Kidney epithelial cell (primary cell): ENCODE data around the gene GZMH. TPM values are rescaled to one million over a fixed set of nuclear protein-coding genes. Genes with fewer than 3 reads are reported as not detected.

ENCODE experiments used
- DNase-seq: peaks from one replicate; pipeline ENCODE4 v3.0.0-alpha.2; 2010; ENCODE audit warnings: low read depth
- H3K27me3 ChIP-seq: 2 replicates; pipeline ENCODE4 v1.6.0; 2011; ENCODE audit warnings: low read length; ENCODE audit not compliant: control insufficient read depth, insufficient read depth
- H3K36me3 ChIP-seq: 2 replicates; pipeline ENCODE4 v1.5.1; 2011; ENCODE audit warnings: low read length; ENCODE audit not compliant: control insufficient read depth, insufficient read depth
- H3K4me3 ChIP-seq: 2 replicates; pipeline ENCODE4 v1.5.1; 2011; ENCODE audit warnings: low read depth, mild to moderate bottlenecking, control low read depth, low read length
- total RNA-seq: library from RNA; depleted of rRNA; stranded (reverse); fragments of >200 nt; gene quantifications from 2 replicates; pipeline ENCODE4 v1.2.3, GENCODE V29; 2015
- TF ChIP-seq, protein P1 (sequence below): IDR thresholded peaks from 2 replicates; pipeline ENCODE4 v1.5.1; 2011; ENCODE audit warnings: mild to moderate bottlenecking, moderate library complexity, low read length, control low read depth, inconsistent platforms; ENCODE audit not compliant: insufficient read depth, poor library complexity, severe bottlenecking

GZMH gene
- total RNA-seq, 1 donor from 2014 or later = not detected

DNA sequence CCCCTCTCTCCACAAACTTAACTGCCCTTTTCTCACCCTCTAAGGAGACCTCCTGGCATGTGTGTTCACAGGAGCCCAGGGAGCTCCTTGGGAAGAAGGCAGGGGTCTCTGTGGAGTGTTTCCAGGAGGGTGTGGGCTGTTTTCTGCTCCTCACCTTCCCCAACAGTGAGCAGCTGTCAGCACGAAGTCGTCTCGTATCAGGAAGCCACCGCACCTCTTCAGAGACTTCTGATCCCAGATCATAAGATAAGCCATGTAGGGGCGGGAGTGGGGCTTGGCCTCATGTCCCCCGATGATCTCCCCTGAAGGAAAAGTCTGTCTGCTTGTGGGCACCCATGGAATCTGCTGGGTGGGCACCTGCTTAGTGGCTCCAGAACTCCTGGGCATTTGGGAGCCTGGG lies 23.3 kb upstream of the GZMH start:
- TF ChIP-seq, protein P1, sequence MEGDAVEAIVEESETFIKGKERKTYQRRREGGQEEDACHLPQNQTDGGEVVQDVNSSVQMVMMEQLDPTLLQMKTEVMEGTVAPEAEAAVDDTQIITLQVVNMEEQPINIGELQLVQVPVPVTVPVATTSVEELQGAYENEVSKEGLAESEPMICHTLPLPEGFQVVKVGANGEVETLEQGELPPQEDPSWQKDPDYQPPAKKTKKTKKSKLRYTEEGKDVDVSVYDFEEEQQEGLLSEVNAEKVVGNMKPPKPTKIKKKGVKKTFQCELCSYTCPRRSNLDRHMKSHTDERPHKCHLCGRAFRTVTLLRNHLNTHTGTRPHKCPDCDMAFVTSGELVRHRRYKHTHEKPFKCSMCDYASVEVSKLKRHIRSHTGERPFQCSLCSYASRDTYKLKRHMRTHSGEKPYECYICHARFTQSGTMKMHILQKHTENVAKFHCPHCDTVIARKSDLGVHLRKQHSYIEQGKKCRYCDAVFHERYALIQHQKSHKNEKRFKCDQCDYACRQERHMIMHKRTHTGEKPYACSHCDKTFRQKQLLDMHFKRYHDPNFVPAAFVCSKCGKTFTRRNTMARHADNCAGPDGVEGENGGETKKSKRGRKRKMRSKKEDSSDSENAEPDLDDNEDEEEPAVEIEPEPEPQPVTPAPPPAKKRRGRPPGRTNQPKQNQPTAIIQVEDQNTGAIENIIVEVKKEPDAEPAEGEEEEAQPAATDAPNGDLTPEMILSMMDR = no peak
- no peaks in the 10 kb centered on the region for H3K36me3 ChIP-seq

DNA sequence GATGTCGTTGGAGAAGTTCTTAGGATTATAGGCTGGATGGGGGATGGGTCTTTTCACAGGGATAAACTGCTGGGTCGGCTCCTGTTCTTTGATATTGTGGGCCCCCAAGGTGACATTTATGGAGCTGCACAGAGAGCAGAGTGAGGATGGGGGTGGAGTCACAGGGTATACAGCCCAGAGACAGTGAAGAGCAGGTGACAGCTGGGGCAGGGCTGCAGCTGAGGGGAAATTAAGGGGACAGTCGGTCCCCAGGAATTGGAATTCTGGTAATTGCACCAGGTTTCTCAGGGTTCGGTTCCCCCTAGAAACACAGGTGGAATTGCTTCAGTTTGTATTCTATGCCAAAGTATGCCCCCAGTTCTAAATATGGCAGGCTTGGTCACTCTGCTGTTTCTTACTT lies 22.9 kb upstream of the GZMH start:
- Histone ChIP-seq H3K27me3 (no peaks in the 10 kb centered on the region), H3K36me3 (no peaks in the 10 kb centered on the region), H3K4me3 (no peak overlapping the region)
- TF ChIP-seq, protein P1 = no peak
- DNase-seq = no peak

More for the DNA sequence above, 23.3 kb upstream of the GZMH start:
- DNase-seq = no peak
- Histone ChIP-seq H3K27me3 (no peaks in the 10 kb centered on the region), H3K4me3 (no peak overlapping the region)

DNA sequence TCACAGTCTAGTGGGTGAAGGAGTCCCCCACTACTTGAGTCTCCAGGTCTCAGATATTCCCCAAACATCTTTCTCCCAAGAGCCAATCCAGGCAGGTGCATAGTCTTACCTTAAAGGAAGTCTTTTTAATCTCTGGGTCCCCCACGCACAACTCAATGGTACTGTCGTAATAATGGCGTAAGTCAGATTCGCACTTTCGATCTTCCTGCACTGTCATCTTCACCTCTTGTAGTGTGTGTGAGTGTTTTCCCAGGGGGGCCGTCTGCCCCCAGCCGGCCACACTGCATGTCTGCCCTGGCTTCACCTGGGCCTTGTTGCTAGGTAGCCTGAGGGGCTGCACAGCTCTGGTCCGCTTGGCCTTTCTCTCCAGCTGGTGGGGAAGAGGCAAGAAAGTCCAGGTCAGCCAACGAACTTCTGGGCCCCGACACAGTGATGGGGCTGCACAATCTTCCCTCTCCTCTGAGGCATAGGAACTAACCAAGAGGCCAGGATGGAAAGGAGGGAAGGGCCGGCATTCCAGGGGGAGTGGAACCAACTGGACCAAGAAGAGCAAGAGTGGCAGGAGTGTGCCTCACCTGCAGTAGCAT lies 22.4 kb upstream of the GZMH start:
- TF ChIP-seq, protein P1 = no peak
- Histone ChIP-seq H3K27me3 (no peaks in the 10 kb centered on the region), H3K4me3 (no peak overlapping the region), H3K36me3 (no peaks in the 10 kb centered on the region)
- DNase-seq = no peak

DNA sequence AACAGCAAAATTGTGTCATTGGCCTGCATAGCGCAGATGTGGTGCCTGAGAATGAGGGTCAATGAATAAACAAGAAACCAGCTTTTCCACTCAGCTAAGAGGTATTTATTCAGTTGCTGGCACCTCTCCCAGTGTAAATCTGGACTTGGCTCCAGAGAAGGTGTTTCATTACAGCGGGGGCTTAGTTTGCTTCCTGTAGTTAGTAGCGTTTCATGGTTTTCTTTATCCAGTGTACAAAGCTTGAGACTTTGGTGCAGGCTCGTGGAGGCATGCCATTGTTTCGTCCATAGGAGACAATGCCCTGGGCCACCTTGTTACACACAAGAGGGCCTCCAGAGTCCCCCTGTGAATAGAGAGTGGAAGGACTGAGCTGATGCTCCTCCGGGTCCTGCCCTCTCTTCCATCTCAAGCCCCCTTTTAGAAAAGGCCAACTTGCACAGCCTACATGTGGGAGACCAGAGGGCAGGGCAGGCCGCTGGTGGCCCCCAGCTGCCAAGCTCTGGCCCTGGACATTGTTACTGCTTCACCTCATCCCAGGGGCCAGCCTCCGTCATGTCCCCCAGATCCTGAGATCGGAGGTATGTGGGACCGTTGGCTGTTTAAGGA lies 21.5 kb upstream of the GZMH start:
- no peaks in the 10 kb centered on the region for H3K27me3 ChIP-seq
- no peak for DNase-seq

DNA sequence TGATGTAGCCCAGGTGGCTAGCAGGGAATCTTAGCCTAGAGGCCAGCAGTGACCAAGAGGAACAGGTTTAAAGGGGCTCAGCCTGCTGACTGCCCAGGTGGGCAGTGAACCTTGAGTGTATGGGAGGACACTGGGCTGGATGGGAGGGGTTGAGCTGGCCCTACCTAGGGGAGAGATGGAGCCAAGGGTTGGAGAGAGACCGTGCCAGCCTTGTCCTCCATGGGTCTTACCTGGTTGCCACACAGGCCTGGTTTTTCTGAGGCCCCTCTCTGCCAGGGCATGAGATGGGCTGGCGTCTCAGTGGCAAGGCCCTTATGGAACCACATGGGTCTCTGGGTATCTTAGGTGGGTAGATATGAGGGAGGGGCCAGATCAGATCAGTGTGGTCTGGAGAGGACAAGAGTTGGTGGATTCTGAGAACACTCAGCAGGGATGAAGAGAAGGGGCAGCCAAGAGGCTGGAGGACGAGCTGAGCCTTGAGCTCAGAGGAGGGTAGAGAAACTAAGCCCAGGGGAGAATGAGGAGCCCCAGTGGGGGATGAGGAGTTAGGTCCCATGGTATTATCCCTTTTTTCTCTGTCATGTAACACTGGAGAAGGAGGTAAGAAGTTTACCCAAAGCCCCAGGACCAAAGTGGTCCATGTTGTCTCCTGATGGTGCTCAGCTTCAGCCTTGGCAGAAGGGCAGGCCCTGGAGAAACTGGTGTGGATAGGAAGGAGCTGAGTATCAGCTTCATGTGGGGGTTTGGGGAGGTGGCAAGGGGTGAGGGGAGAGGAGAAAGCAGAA lies 20.8 kb upstream of the GZMH start:
- TF ChIP-seq, protein P1 = no peak
- Histone ChIP-seq H3K36me3 (no peaks in the 10 kb centered on the region), H3K4me3 (no peak overlapping the region), H3K27me3 (no peaks in the 10 kb centered on the region)
- DNase-seq = no peak

More for the DNA sequence above, 21.5 kb upstream of the GZMH start:
- Histone ChIP-seq H3K4me3 (no peak overlapping the region), H3K36me3 (no peaks in the 10 kb centered on the region)
- TF ChIP-seq, protein P1 = no peak
